HCT116 (cell line): Measurements from ENCODE around the gene RENBP. TPM values are rescaled to one million over a fixed set of nuclear protein-coding genes. Genes with fewer than 3 reads are reported as not detected.

Experiments
- ATAC-seq: fragments of 200-7000 bp; cut with Tn5 transposase; 2 replicates; pipeline ENCODE4 v1.9.1; 2020; ENCODE audit warnings: mild to moderate bottlenecking, moderate library complexity
- BruUV-seq: library from RNA; stranded (reverse); fragments of 400-500 nt; replicated peaks from 2 replicates; lab custom pipeline; 2021; lab: Mats Ljungman, UMichigan
- CTCF ChIA-PET: fragments of 300-600 bp; sonication (Branson Sonifier 250); formaldehyde crosslinking; loops from one replicate; lab custom pipeline; 2021; ENCODE audit warnings: antibody characterized with exemption; lab: Charles Lee
- POLR2A ChIA-PET: fragments of 300-600, 350-600 bp; sonication (Branson Sonifier 250); formaldehyde crosslinking; loops from one replicate; lab custom pipeline; 2021; ENCODE audit warnings: antibody characterized with exemption; lab: Charles Lee
- RAD21 ChIA-PET, 2 experiments: fragments of 300-600 bp; sonication (Branson Sonifier 250); formaldehyde crosslinking; loops; one replicate each; lab custom pipeline; 2023; ENCODE audit warnings: low total read pairs in 2 of 2; ENCODE audit not compliant: uncharacterized antibody in 2 of 2, unreplicated experiment in 2 of 2, low non-redundant PET in 1 of 2; lab: Charles Lee
- DNase-seq: peaks from one replicate; pipeline ENCODE4 v3.0.0-alpha.2; 2010; ENCODE audit warnings: low read depth, low spot score
- H2AFZ ChIP-seq: fragments of 200-600 bp; shearing (Covaris generic), sonication (generic); 2 replicates; pipeline ENCODE4 v1.6.1; 2017; ENCODE audit warnings: low read depth, mixed run types, mixed read lengths, antibody characterized with exemption, low read length; ENCODE audit not compliant: poor library complexity, severe bottlenecking
- H3K27ac ChIP-seq: 2 replicates; pipeline ENCODE4 v1.5.1; 2012; ENCODE audit warnings: low read depth, low read length
- H3K27me3 ChIP-seq: fragments of 200-600 bp; sonication (generic); 2 replicates; pipeline ENCODE4 v1.6.1; 2016; ENCODE audit warnings: mixed run types, low read length, mixed read lengths; ENCODE audit not compliant: insufficient read depth
- H3K36me3 ChIP-seq, 2 experiments: fragments of 200-500 bp in 1 of 2; fragments of 200-600 bp in 1 of 2; sonication (Bioruptor generic) in 1 of 2; sonication (generic) in 1 of 2; 2 replicates each; pipeline versions ENCODE4 v1.5.1 to v1.6.1; 2014 to 2016; ENCODE audit warnings: low read length in 2 of 2, inconsistent platforms in 1 of 2, mixed read lengths in 1 of 2, mixed run types in 1 of 2; ENCODE audit not compliant: insufficient read depth in 2 of 2, control insufficient read depth in 1 of 2
- H3K4me1 ChIP-seq, 2 experiments: fragments of 200-600 bp in 1 of 2; sonication (generic) in 1 of 2; 2 replicates each; pipeline versions ENCODE4 v1.5.1 to v1.6.1; 2012 to 2017; ENCODE audit warnings: low read length in 2 of 2, inconsistent platforms in 1 of 2, mild to moderate bottlenecking in 1 of 2, mixed read lengths in 1 of 2, mixed run types in 1 of 2, moderate library complexity in 1 of 2; ENCODE audit not compliant: insufficient read depth in 2 of 2, control insufficient read depth in 1 of 2
- H3K4me2 ChIP-seq: fragments of 200-600 bp; sonication (generic); 2 replicates; pipeline ENCODE4 v1.6.1; 2017; ENCODE audit warnings: mixed run types, low read length, mixed read lengths
- H3K4me3 ChIP-seq, 2 experiments: fragments of 200-600 bp in 1 of 2; sonication (generic) in 1 of 2; replicated peaks in 1 of 2; 2 replicates each; pipeline ENCODE4 v1.5.1; 2011 to 2016; ENCODE audit warnings: low read length in 2 of 2, control low read depth in 1 of 2, low read depth in 1 of 2, mild to moderate bottlenecking in 1 of 2, mixed read lengths in 1 of 2, mixed run types in 1 of 2
- H3K79me2 ChIP-seq: fragments of 200-600 bp; sonication (generic); 2 replicates; pipeline ENCODE4 v1.6.1; 2017; ENCODE audit warnings: mild to moderate bottlenecking, mixed run types, low read length, moderate library complexity, mixed read lengths; ENCODE audit not compliant: insufficient read depth
- H3K9ac ChIP-seq: fragments of 200-600 bp; sonication (generic); 2 replicates; pipeline ENCODE4 v1.6.1; 2016; ENCODE audit warnings: low read length, mixed read lengths
- H3K9me2 ChIP-seq: fragments of 200-600 bp; sonication (generic), shearing (Covaris generic); 2 replicates; pipeline ENCODE4 v1.6.1; 2017; ENCODE audit warnings: mixed run types, mild to moderate bottlenecking, moderate library complexity; ENCODE audit not compliant: insufficient read depth
- H3K9me3 ChIP-seq, 2 experiments: fragments of 200-500 bp in 1 of 2; fragments of 200-600 bp in 1 of 2; sonication (Bioruptor generic) in 1 of 2; sonication (generic) in 1 of 2; 2 replicates each; pipeline ENCODE4 v1.6.1; 2014 to 2017; ENCODE audit warnings: low read length in 2 of 2, mixed read lengths in 2 of 2, inconsistent platforms in 1 of 2, low read depth in 1 of 2, mild to moderate bottlenecking in 1 of 2, mixed run types in 1 of 2, moderate library complexity in 1 of 2; ENCODE audit not compliant: control insufficient read depth in 1 of 2, insufficient read depth in 1 of 2
- H4K20me1 ChIP-seq: fragments of 200-600 bp; sonication (generic), shearing (Covaris generic); 2 replicates; pipeline ENCODE4 v1.6.1; 2017; ENCODE audit warnings: mixed run types, mild to moderate bottlenecking, moderate library complexity; ENCODE audit not compliant: insufficient read depth
- CEBPB ChIP-seq: IDR thresholded peaks from 2 replicates; pipeline ENCODE4 v1.6.1; 2012; ENCODE audit warnings: low read depth
- EGR1 ChIP-seq: IDR thresholded peaks from 2 replicates; pipeline ENCODE4 v1.6.1; 2012; ENCODE audit warnings: low read depth
- POLR2AphosphoS5 ChIP-seq: IDR thresholded peaks from 2 replicates; pipeline ENCODE4 v1.6.1; 2011; ENCODE audit warnings: mild to moderate bottlenecking, low read depth, low read length, moderate library complexity
- RAD21 ChIP-seq: IDR thresholded peaks from 2 replicates; pipeline ENCODE4 v1.6.1; 2012; ENCODE audit warnings: low read depth, mild to moderate bottlenecking
- SIN3A ChIP-seq: IDR thresholded peaks from 2 replicates; pipeline ENCODE4 v1.6.1; 2012; ENCODE audit warnings: low read depth
- SP1 ChIP-seq: IDR thresholded peaks from 2 replicates; pipeline ENCODE4 v1.6.1; 2012; ENCODE audit warnings: low read depth
- SRF ChIP-seq: IDR thresholded peaks from 2 replicates; pipeline ENCODE4 v1.6.1; 2012; ENCODE audit warnings: low read depth
- TCF7L2 ChIP-seq: IDR thresholded peaks from 2 replicates; pipeline ENCODE4 v1.7.0; 2011; ENCODE audit warnings: borderline replicate concordance, inconsistent platforms; ENCODE audit not compliant: insufficient read depth, insufficient read length; ENCODE audit errors: extremely low read depth
- ZBTB33 ChIP-seq: IDR thresholded peaks from 2 replicates; pipeline ENCODE4 v1.6.1; 2011; ENCODE audit warnings: mild to moderate bottlenecking, low read length, moderate library complexity; ENCODE audit not compliant: insufficient replicate concordance; ENCODE audit errors: extremely low read depth
- ZNF274 ChIP-seq: fragments of 200-500 bp; sonication (Bioruptor generic); IDR thresholded peaks from 2 replicates; pipeline ENCODE4 v1.6.1; 2014; ENCODE audit warnings: mild to moderate bottlenecking, low read depth, low read length, inconsistent platforms
- intact Hi-C: fragments of 100-400 bp; cut with micrococcal nuclease; formaldehyde crosslinking; loops from 2 replicates; pipeline ENCODE4 v1.10.0; 2022
- total RNA-seq: library from RNA; stranded (reverse); gene quantifications from one replicate; pipeline ENCODE4 v1.2.1, GENCODE V29; 2021; ENCODE audit not compliant: unreplicated experiment

The RENBP gene
- total RNA-seq, 1 experiment from 2014 or later: 1.3 TPM

- no peak for TF ChIP-seq SP1
- no peak for TF ChIP-seq SIN3A
- no peak for TF ChIP-seq ZBTB33
- TF ChIP-seq CEBPB: no peak
- no peak for TF ChIP-seq TCF7L2
- TF ChIP-seq RAD21: no peak
- TF ChIP-seq POLR2AphosphoS5: no peak
- no peak for TF ChIP-seq EGR1
- no peak for TF ChIP-seq ZNF274
- no peak for TF ChIP-seq SRF
- TF ChIP-seq, all 23 proteins: peak for 0
- CTCF ChIA-PET: no interaction called here
- Histone ChIP-seq H3K27ac (no peak overlapping the region), H3K36me3 (peaks cover 0 to 17% of the 10 kb centered on the region in 2 experiments; a peak in 1 of 4 replicates), H3K9me2 (no peaks in the 10 kb centered on the region), H3K9me3 (no peaks in the 10 kb centered on the region), H2AFZ (no peak overlapping the region), H3K4me2 (no peak overlapping the region), H3K9ac (no peak overlapping the region), H3K79me2 (no peaks in the 10 kb centered on the region; the same call in 1 of the 2 replicates), H3K4me3 (no peak overlapping the region), H3K27me3 (no peaks in the 10 kb centered on the region), H3K4me1 (no peaks in the 10 kb centered on the region), H4K20me1 (no peaks in the 10 kb centered on the region)
- RAD21 ChIA-PET: no interaction called here
- ATAC-seq: peak; percentile 8; the same call in 1 of the 2 replicates
- intact Hi-C loops: loop anchor here (1.0 to 2.0 kb wide), 2 partner anchors 30 to 189 kb away; partner anchors contain the start of gene PLXNB3
- no peak for DNase-seq
- POLR2A ChIA-PET: no interaction called here
- BruUV-seq: no TSS peak
Measured at GRCh38 chrX:153953892-153954557, 9.6 kb upstream of the RENBP start.
